ENCODE results near the gene FRAS1. TPM values are rescaled to one million over a fixed set of nuclear protein-coding genes. Genes with fewer than 3 reads are reported as not detected.

FRAS1 gene
- total and polyA plus RNA-seq, 3 experiments from 2014 or later, result not detected

DNA sequence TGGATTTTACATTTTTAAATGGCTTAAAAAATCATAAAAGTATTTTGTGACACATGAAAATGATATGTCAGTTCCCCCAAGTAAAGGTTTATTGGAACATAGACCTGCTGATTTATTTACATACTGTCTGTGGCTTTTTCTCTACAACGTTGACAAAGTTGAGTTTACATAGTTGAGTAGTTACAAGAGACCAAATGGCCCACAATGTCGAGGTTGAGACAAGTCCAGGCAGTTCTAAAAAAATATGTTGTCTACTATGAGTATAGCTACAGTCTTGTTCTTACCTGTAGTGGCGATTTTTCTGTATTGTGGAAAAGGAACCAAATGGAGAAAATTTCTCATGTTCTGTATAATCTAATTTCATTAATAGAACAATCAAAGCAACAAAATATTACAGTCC, 163.2 kb downstream of the FRAS1 start:
- Mint-ChIP-seq H3K27me3 (peaks cover 3 to 9% of the 10 kb centered on the region in 2 donors), H3K4me1 (no peaks in the 10 kb centered on the region), H3K9me3 (peaks cover 0 to 3% (median 0%) of the 10 kb centered on the region in 5 donors), H3K27ac (no peak overlapping the region), H3K36me3 (no peaks in the 10 kb centered on the region), H3K4me3 (no peak overlapping the region)
- ChIA-PET POLR2A (no interaction called here), CTCF (no interaction called here)
- no peaks in the 10 kb centered on the region for H3K9me3 ChIP-seq (ENCODE audit: low read length)
- DNase-seq, result no peak
- no peaks in the 10 kb centered on the region for H3K36me3 ChIP-seq (ENCODE audit: insufficient read depth, low read length)
- no peaks in the 10 kb centered on the region for H3K4me1 ChIP-seq (ENCODE audit: insufficient read depth, low read length)
- no peaks in the 10 kb centered on the region for H3K27me3 ChIP-seq (ENCODE audit: insufficient read depth, low read length, poor library complexity, severe bottlenecking)
- H3K27ac ChIP-seq (ENCODE audit: low read depth, low read length), result no peak overlapping the region
- no peak overlapping the region for H3K4me3 ChIP-seq (ENCODE audit: low read length)

DNA sequence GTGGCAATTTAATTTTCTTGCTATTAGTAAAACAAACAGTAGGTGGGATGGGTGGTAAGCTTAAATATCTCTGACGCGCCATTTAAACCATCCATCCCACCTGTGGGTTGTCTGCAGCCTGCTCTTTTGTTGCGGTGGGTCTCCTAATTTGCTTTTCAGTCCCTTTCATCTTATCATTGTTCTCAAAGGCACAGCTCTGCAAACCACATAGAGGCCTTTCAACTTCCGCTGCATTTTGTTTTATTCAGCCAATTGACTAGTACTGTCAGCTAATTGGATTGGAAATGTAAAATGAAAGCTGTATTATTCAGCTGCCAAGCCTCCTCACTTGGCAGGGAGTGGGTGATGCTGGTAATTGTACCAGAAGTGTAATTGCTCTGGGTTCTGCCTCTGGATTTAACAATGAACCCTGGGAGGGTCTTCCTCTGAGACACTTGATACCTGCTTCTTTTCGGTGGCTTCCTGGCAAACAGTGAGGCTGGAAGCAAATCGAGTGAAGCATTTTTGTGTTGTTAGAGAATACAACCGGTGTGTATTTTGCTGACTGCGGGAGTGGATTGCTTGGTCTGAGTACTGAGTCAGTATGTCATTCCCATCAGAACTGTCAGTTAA, 165.6 kb downstream of the FRAS1 start:
- no peak for DNase-seq
- H3K4me3 Mint-ChIP-seq, result no peak overlapping the region
- H3K4me3 ChIP-seq (ENCODE audit: low read length), result no peak overlapping the region
- no peaks in the 10 kb centered on the region for H3K36me3 Mint-ChIP-seq
- H3K27ac Mint-ChIP-seq, result no peak overlapping the region
- ChIA-PET POLR2A (no interaction called here), CTCF (no interaction called here)
- H3K4me1 ChIP-seq (ENCODE audit: insufficient read depth, low read length), result no peaks in the 10 kb centered on the region
- no peaks in the 10 kb centered on the region for H3K36me3 ChIP-seq (ENCODE audit: insufficient read depth, low read length)
- no peaks in the 10 kb centered on the region for H3K4me1 Mint-ChIP-seq
- H3K9me3 ChIP-seq (ENCODE audit: low read length), result no peaks in the 10 kb centered on the region
- peaks cover 3 to 9% of the 10 kb centered on the region in 2 donors for H3K27me3 Mint-ChIP-seq
- H3K9me3 Mint-ChIP-seq, result peaks cover 2 to 5% (median 3%) of the 10 kb centered on the region in 5 donors
- no peak overlapping the region for H3K27ac ChIP-seq (ENCODE audit: low read depth, low read length)
- no peaks in the 10 kb centered on the region for H3K27me3 ChIP-seq (ENCODE audit: insufficient read depth, low read length, poor library complexity, severe bottlenecking)

DNA sequence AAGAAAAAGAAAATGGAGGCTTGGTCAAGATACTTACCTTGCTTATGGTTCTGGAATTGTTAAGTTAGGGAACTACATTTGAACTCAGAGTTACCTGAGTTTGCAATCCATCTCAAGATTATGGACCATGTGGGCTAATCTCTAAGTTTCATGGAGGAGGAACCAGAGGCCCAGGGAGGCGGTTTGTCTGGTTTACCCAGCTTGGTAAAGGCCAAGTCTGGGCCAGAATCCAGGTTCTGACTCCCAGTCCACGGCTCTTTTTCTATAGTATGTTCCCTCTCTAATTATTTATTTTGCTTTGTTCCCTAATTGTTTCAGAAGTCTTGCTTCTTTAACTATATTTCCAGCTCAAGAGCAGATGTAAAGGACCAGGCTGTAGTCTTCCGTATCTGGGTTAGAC, 168.1 kb downstream of the FRAS1 start:
- Mint-ChIP-seq H3K27ac (no peak overlapping the region), H3K9me3 (peaks cover 2 to 7% (median 3%) of the 10 kb centered on the region in 5 donors), H3K4me3 (no peak overlapping the region), H3K27me3 (peaks cover 3 to 9% of the 10 kb centered on the region in 2 donors), H3K36me3 (no peaks in the 10 kb centered on the region), H3K4me1 (no peaks in the 10 kb centered on the region)
- H3K4me1 ChIP-seq (ENCODE audit: insufficient read depth, low read length), result no peaks in the 10 kb centered on the region
- DNase-seq, result no peak
- no peaks in the 10 kb centered on the region for H3K9me3 ChIP-seq (ENCODE audit: low read length)
- no peak overlapping the region for H3K4me3 ChIP-seq (ENCODE audit: low read length)
- POLR2A ChIA-PET, result no interaction called here
- no peak overlapping the region for H3K27ac ChIP-seq (ENCODE audit: low read depth, low read length)
- no peaks in the 10 kb centered on the region for H3K36me3 ChIP-seq (ENCODE audit: insufficient read depth, low read length)
- CTCF ChIA-PET, result no interaction called here
- no peaks in the 10 kb centered on the region for H3K27me3 ChIP-seq (ENCODE audit: insufficient read depth, low read length, poor library complexity, severe bottlenecking)

DNA sequence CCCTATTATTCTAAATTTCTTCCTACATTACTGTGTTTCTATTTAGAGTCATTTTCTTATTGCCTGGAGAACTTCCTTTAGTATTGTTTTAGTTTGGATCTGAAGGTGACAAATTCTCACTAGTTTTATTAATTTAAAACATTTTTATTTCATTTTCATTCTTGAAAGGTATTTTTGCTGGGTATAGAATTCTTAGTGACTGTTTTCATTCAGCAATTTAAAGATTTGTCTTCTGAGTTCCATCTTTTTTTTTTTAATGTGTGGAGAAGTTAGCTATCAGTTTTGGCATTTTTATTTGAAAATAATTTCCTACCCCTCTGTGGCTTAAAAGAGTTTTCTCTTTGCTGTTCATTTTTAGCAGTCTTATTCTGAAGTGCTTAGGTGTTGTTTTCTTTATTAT, 169.2 kb downstream of the FRAS1 start:
- peaks cover 2 to 7% (median 3%) of the 10 kb centered on the region in 5 donors for H3K9me3 Mint-ChIP-seq
- ChIA-PET POLR2A (no interaction called here), CTCF (no interaction called here)
- H3K36me3 ChIP-seq (ENCODE audit: insufficient read depth, low read length), result no peaks in the 10 kb centered on the region
- H3K4me1 Mint-ChIP-seq, result no peaks in the 10 kb centered on the region
- peaks cover 3 to 9% of the 10 kb centered on the region in 2 donors for H3K27me3 Mint-ChIP-seq
- H3K4me1 ChIP-seq (ENCODE audit: insufficient read depth, low read length), result no peaks in the 10 kb centered on the region
- no peaks in the 10 kb centered on the region for H3K36me3 Mint-ChIP-seq
- DNase-seq, result no peak
- no peak overlapping the region for H3K27ac Mint-ChIP-seq
- H3K27me3 ChIP-seq (ENCODE audit: insufficient read depth, low read length, poor library complexity, severe bottlenecking), result no peaks in the 10 kb centered on the region
- H3K9me3 ChIP-seq (ENCODE audit: low read length), result no peaks in the 10 kb centered on the region
- H3K4me3 ChIP-seq (ENCODE audit: low read length), result no peak overlapping the region
- no peak overlapping the region for H3K27ac ChIP-seq (ENCODE audit: low read depth, low read length)
- H3K4me3 Mint-ChIP-seq, result no peak overlapping the region

DNA sequence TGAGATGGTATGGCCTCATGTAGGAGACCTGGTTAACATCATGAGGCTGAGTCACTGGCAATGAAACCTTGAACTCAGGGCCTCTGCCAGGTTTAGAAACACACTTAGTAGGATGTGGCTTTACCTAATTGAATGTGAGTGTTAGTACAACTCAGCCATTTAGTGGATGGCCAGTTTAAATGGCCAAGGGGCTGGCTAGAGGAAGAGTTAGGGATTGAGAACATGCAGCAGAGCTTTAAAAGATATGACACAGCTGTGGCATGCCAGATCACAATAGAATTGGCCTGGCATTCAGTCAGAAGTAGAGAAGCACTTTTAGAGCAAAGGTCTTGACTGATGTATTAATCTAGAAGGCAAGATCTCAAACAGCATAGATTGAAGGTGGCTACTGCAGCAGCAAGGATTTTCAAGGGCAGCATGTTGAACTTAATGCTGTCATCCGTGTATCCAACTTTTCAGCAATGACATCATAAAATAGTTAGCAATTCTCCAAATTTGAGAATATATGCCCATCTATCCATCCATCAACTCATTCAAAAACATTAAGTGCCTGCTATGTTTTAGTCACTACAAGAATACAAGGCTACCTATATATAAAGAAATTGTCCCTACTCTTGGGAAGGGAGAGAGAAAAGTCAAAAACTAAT, 170.4 kb downstream of the FRAS1 start:
- Mint-ChIP-seq H3K4me3 (no peak overlapping the region), H3K27ac (no peak overlapping the region), H3K9me3 (peaks cover 0 to 7% (median 3%) of the 10 kb centered on the region in 5 donors), H3K27me3 (peaks cover 0 to 5% of the 10 kb centered on the region in 2 donors), H3K36me3 (no peaks in the 10 kb centered on the region), H3K4me1 (no peaks in the 10 kb centered on the region)
- H3K36me3 ChIP-seq (ENCODE audit: insufficient read depth, low read length), result no peaks in the 10 kb centered on the region
- ChIA-PET POLR2A (no interaction called here), CTCF (no interaction called here)
- no peaks in the 10 kb centered on the region for H3K9me3 ChIP-seq (ENCODE audit: low read length)
- no peaks in the 10 kb centered on the region for H3K4me1 ChIP-seq (ENCODE audit: insufficient read depth, low read length)
- no peak overlapping the region for H3K27ac ChIP-seq (ENCODE audit: low read depth, low read length)
- DNase-seq, result no peak
- H3K4me3 ChIP-seq (ENCODE audit: low read length), result no peak overlapping the region
- H3K27me3 ChIP-seq (ENCODE audit: insufficient read depth, low read length, poor library complexity, severe bottlenecking), result no peaks in the 10 kb centered on the region

DNA sequence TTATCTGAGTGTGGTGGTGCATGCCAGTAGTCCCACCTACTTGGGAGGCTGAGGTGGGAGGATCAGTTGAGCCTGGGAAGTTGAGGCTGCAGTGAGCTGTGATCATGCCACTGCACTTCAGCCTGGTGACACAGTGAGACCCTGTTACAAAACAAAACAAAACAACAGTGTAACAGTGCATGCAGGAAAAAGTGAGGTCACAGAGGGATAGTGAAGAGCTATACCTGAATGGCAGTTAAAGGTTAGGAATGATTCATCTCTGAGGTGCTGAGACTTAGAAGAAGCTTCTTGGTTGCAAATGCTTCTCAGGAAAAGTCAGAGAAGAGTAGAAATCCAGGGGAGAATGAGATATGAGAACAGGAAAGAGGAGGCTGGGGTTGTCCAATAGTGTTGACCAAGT, 178.7 kb downstream of the FRAS1 start:
- ChIA-PET CTCF (no interaction called here), POLR2A (no interaction called here)
- Histone ChIP-seq H3K27ac (ENCODE audit: low read depth, low read length) (no peak overlapping the region), H3K4me3 (ENCODE audit: low read length) (no peak overlapping the region), H3K27me3 (ENCODE audit: insufficient read depth, low read length, poor library complexity, severe bottlenecking) (no peaks in the 10 kb centered on the region), H3K4me1 (ENCODE audit: insufficient read depth, low read length) (no peaks in the 10 kb centered on the region), H3K9me3 (ENCODE audit: low read length) (no peaks in the 10 kb centered on the region), H3K36me3 (ENCODE audit: insufficient read depth, low read length) (no peaks in the 10 kb centered on the region)
- no peak overlapping the region for H3K4me3 Mint-ChIP-seq
- H3K27me3 Mint-ChIP-seq, result no peaks in the 10 kb centered on the region
- H3K9me3 Mint-ChIP-seq, result no peaks in the 10 kb centered on the region
- H3K4me1 Mint-ChIP-seq, result no peaks in the 10 kb centered on the region
- no peak for DNase-seq
- H3K27ac Mint-ChIP-seq, result no peak overlapping the region
- no peaks in the 10 kb centered on the region for H3K36me3 Mint-ChIP-seq

DNA sequence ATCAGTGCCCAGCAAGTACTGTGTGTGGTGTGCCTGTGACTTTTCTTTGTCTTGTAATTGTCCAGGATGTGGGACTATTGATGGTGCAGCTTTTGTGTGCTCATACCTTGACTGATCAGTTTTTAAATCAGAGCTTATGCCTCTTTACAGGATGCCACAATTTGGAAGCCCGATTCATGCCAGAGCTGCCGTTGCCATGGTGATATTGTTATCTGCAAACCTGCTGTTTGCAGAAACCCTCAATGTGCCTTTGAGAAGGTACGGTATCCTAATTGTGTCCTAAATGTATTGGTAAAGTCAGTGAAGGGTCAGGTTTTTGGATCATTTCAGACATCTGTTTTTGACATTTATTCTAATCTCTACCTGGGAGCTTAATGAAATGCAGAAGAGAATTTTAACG, 180.2 kb downstream of the FRAS1 start:
- POLR2A ChIA-PET, result no interaction called here
- Mint-ChIP-seq H3K27me3 (no peaks in the 10 kb centered on the region), H3K36me3 (no peaks in the 10 kb centered on the region), H3K4me3 (no peak overlapping the region), H3K27ac (no peak overlapping the region), H3K9me3 (no peaks in the 10 kb centered on the region), H3K4me1 (no peaks in the 10 kb centered on the region)
- Histone ChIP-seq H3K4me1 (ENCODE audit: insufficient read depth, low read length) (no peaks in the 10 kb centered on the region), H3K4me3 (ENCODE audit: low read length) (no peak overlapping the region), H3K9me3 (ENCODE audit: low read length) (no peaks in the 10 kb centered on the region), H3K27ac (ENCODE audit: low read depth, low read length) (no peak overlapping the region), H3K27me3 (ENCODE audit: insufficient read depth, low read length, poor library complexity, severe bottlenecking) (no peaks in the 10 kb centered on the region), H3K36me3 (ENCODE audit: insufficient read depth, low read length) (no peaks in the 10 kb centered on the region)
- CTCF ChIA-PET, result no interaction called here
- DNase-seq, result no peak

DNA sequence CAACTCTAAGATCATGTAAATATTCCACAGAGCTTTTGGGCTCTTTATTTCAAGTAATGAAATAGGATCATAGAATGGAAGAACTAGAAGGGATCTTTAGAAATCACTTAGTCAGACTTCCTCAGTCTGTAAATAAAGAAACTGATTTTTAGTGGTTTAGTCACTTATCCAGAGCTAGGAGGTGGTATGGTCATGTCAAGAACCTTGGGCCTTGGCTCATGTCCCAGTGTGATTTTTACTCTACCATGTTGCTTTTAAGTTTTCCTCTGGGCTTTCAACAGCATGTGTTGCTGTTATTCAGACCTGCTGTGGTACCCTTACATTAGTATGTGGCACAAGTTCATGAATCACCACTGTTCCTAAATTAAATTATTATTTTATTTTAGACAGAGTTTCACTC, 184.9 kb downstream of the FRAS1 start:
- Mint-ChIP-seq H3K4me3 (no peak overlapping the region), H3K27me3 (peaks cover 0 to 6% of the 10 kb centered on the region in 2 donors), H3K9me3 (peaks cover 0 to 1% (median 0%) of the 10 kb centered on the region in 5 donors), H3K36me3 (no peaks in the 10 kb centered on the region), H3K27ac (no peak overlapping the region), H3K4me1 (no peaks in the 10 kb centered on the region)
- H3K36me3 ChIP-seq (ENCODE audit: insufficient read depth, low read length), result no peaks in the 10 kb centered on the region
- POLR2A ChIA-PET, result no interaction called here
- no peak overlapping the region for H3K4me3 ChIP-seq (ENCODE audit: low read length)
- no peak for DNase-seq
- CTCF ChIA-PET, result no interaction called here
- no peaks in the 10 kb centered on the region for H3K4me1 ChIP-seq (ENCODE audit: insufficient read depth, low read length)
- H3K9me3 ChIP-seq (ENCODE audit: low read length), result no peaks in the 10 kb centered on the region
- H3K27ac ChIP-seq (ENCODE audit: low read depth, low read length), result no peak overlapping the region
- no peaks in the 10 kb centered on the region for H3K27me3 ChIP-seq (ENCODE audit: insufficient read depth, low read length, poor library complexity, severe bottlenecking)
